ENCODE data around the gene ZGRF1. TPM values are rescaled to one million over a fixed set of nuclear protein-coding genes. Genes with fewer than 3 reads are reported as not detected.

Gene ZGRF1
- total RNA-seq, 4 donors from 2014 or later, result 4.4 to 7.7 (median 6.6) TPM

GRCh38 chr4:112509243-112510141 lies 127.2 kb downstream of the ZGRF1 start:
- no peak for TF ChIP-seq CTCF (IDR thresholded peaks at IDR 0.05; ENCODE audit: low read depth)

GRCh38 chr4:112508356-112508755 lies 128.4 kb downstream of the ZGRF1 start:
- TF ChIP-seq CTCF (IDR thresholded peaks at IDR 0.05; ENCODE audit: low read depth), result no peak

- no peak for TF ChIP-seq CTCF (IDR thresholded peaks at IDR 0.05; ENCODE audit: low read depth)
Measured at GRCh38 chr4:112504807-112505206, 131.9 kb downstream of the ZGRF1 start.

GRCh38 chr4:112502871-112503270 lies 133.8 kb downstream of the ZGRF1 start:
- TF ChIP-seq CTCF (IDR thresholded peaks at IDR 0.05; ENCODE audit: low read depth), result no peak

GRCh38 chr4:112492321-112492720 lies 144.4 kb downstream of the ZGRF1 start:
- no peak for TF ChIP-seq CTCF (IDR thresholded peaks at IDR 0.05; ENCODE audit: low read depth)

Small RNA genes within 50 kb of the gene (small RNA-seq; reads per million reads assigned to genes)
- gene MIR302A, result not detected
- gene MIR302C, result not detected
- gene MIR302D, result not detected
- gene MIR367, result not detected

Other genes starting within 250 kb of the ZGRF1 start
- not detected for gene NEUROG2, start 120.7 kb downstream of the ZGRF1 start, total RNA-seq
- gene LARP7, start 234 bp upstream of the ZGRF1 start, total RNA-seq, result 10 to 100 TPM; 38.1 to 66.4 (median 50.7) TPM

Data from subcutaneous adipose tissue (tissue), 4 donors.